GM20431 (cell line): ENCODE data around the gene SPAG5.

Experiments used
- in situ Hi-C: fragments of 300-500 bp; cut with MseI, MboI; formaldehyde crosslinking; loops from one replicate; pipeline ENCODE4 v1.15.0; 2020; ENCODE audit warnings: low sequenced_read_pairs; ENCODE audit not compliant: unreplicated experiment

Gene SPAG5

DNA sequence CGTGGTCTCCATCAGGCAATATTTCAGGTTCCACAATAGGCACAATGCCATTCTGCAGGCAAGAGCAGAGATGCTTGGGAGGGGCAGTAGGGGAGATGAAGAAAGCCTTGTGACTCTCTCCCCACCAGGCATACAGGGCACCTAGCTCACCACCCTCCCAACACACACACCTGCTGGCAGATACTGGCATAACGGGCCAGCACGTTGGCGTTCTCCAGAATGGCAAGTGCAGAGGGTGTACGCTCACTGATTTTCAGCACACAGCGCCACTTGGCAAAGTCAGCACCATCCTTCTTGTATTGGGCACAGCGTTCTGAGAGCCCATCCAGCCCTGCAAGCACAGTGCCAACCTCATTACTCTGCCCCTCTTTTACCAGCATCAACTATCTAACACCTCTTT lies 24.3 kb downstream of the SPAG5 start:
- in situ Hi-C loops = no loop called here

- in situ Hi-C loops = no loop called here
Observed at GRCh38 chr17:28573966-28574480, 24.8 kb downstream of the SPAG5 start.

DNA sequence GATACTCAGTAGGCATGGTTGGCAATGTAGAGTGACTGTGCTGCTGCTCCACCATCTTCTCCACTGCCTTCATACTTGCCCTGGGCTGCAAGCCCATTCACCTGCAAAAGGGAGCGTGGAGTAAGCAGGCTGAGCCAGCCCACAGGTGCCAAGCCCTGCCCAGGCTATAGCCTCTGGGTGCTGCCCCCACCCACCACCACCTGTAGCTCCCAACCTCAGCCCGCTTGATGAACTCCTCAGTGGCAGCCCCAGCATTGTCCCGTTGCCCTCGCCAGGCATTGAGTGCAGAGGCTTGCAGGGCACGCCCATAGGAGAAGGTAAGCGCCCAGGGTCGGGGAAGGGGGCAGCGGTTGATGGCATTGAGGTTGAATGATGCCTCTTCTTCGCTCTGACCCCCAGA lies 25.3 kb downstream of the SPAG5 start:
- in situ Hi-C loops = no loop called here

DNA sequence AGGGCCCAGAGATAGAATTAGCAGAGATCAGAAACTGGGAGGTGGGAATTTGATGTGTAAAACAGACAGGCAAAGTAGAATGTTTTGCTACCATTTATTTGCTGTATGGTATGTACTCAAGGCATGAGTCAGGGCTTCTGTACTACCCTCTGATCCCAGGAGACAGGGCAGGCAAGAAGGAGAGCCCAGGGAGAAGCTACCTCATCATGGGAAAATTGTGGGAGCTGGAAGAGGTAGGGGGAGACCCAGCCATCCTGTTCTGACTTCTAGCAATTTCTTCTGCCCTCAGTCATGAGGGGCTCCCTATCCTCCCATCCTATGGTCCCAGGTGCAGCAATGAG lies 25.8 kb downstream of the SPAG5 start:
- in situ Hi-C loops = no loop called here

GRCh38 chr17:28572259-28573039 lies 26.4 kb downstream of the SPAG5 start:
- in situ Hi-C loops = no loop called here

DNA sequence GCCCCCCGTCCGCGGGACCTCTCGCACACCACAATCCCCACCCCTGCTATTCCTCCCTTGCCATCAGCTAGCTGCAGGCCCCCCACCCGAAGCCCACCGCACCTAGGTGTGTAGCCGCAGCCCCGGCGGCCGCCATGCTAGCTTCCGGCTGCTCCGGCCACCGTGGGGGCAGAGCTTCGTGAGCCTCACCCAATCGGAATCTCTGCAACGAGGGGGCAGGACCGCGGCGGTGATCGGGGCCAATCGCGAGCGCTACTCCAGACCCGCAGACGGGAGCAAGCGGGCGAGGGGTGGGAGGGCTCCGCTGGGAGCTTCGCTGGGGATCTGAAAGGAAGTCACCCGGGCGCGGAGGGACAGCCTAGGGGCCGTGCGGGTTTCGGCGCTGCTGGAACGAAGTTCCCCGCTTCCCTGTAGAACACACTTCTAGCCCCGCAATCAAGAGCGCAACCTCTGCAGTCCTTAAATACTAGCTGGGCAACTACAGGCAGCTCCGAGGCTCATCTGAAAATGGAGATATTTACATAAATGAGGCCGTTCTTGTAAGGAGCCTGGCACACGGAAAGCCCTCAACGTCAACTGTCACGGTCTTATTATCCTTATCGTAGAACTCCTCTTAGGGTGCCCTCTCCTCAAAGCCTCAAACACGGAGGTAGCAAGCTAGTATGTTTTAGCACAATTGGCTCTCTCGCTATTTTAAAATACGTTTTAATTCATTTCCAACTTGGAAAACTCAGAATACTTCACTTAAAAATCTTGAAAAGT lies 27.3 kb downstream of the SPAG5 start, which contains the start of gene PIGS:
Gene PIGS (minus strand): TSS at position 164 of the 762 bp plus-strand sequence. CDS start 28 bp downstream, at position 136.
- in situ Hi-C loops = no loop called here

DNA sequence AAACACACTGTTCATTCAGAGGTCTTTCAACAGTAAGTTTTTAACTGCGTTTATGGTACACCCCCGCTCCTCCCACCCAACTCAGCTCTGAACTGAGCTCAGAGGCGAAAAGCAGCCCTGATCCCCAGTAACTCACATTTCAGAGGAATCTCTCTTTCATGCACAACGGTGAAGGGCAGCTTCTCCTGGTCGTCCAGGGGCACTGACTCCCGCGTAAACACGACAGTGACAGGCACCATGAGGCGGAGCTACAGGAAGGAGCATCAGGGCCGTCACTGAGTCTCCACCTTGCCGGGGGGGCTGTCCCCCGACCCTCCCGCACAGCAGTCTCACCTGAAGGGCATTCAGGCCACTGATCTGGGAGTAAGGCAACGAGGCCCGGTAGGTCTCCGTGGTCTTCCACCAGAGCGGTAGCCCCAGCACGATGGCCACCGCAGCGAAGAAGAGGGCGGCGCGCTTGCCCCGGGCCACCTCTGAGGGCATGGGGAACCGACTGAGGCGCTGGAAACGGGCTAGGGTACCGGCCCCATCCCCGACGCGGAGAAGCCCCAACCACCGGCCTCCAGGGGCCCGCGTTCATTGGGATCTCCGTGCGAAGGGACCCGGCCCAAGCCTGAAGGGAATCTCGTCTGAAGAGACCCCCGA lies 28.0 kb downstream of the SPAG5 start:
- in situ Hi-C loops = no loop called here

- in situ Hi-C loops = no loop called here
Observed at GRCh38 chr17:28569446-28569845, 29.4 kb downstream of the SPAG5 start.

DNA sequence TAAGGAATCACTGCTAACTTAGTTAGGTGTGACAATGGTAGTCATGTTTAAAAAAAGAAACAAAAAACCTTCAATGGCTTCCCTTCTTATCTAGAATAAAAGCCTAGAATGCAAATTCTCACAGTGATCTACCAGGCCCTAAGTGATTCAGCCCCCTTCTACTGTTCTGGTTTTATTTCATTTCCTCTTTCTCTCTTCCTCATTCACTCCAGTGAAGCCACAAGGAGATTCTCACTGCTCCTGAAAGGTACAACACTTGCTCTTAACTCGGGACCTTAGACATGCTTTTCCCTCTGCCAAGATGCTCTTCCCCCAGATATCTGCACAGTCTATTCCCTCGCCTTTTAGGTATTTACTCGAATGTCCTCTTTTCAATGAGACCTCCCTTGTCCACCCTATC lies 31.2 kb downstream of the SPAG5 start:
- in situ Hi-C loops = no loop called here

DNA sequence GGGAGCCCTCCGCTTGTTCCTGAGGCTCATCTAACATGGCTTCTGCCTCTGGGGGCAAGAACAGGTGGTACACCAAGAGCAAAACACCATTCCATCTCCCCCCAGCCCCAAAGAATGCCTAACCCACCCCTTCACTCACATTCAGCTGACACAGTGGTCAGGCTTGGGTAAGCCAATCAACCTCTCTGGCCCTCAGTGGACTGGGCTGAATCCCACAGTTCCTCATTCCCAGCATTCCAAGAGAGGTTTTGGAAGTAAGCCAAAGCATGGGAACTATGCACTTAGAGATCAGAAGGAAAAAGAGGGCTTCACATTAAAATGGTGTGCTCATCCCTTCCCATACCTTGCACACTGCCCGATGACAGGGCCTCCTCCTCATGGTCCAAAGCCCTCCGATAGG lies 35.4 kb downstream of the SPAG5 start:
- in situ Hi-C loops = no loop called here

DNA sequence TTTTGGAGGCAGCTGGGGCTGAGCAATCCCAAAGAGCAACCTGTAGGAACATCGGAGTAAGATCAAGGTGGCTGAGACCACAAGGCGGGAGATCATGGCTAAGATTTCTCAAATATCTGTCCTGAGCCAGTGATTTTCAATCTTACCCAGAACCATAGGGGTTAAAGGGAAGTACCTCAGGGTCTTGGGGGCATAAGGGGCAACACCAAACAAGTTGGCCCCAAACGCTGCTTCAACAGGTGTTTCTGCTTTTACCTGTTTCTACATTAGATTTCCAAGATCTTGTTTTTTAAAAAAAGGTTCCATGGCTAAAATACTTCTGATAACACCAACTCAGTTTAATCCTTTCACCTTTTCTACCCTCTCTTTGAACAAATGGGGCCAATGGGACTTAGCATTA lies 43.8 kb downstream of the SPAG5 start:
- in situ Hi-C loops = no loop called here

DNA sequence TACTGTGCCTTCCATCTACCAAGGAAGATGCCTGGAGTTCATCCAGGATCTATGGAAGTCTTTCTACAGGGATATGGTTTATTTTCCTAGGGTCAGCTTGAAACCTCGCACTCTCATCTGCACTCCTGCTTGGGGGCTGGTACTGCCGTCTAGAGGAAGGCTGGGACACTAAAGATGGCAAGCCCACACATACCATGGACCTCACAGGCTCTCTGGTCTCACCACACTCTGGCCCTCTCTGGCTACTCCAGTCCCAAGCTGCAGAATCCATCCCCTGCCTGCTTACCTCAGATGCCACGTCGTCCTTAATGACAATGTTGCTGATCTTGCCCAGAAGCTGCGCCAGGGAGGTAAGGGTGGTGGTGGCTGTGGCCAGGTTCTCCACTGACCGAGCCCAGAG lies 44.3 kb downstream of the SPAG5 start:
- in situ Hi-C loops = no loop called here

DNA sequence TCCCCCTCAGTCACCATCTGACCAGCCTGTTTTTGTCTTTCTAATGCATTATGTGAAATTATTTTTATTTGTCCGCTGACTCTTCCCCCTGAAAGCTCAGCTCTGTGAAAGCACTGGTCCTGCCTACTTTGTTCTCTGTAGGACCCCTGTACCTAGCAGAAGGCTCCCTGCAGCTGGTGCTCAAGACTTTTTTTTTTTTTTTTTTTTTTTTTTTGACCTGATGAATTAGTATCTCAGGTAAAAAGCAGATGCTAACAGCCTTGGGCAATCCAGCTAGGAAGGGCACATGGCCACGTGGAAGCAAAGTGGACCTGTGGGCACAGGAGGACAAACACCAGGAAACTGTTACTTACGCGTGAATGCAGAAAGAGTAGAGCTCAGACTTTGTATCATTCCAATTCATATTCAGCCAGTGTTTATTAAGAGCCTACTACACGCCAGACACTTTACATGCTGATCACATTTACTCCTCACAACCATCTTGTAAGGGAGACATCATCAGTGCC lies 45.8 kb downstream of the SPAG5 start:
- in situ Hi-C loops = no loop called here

DNA sequence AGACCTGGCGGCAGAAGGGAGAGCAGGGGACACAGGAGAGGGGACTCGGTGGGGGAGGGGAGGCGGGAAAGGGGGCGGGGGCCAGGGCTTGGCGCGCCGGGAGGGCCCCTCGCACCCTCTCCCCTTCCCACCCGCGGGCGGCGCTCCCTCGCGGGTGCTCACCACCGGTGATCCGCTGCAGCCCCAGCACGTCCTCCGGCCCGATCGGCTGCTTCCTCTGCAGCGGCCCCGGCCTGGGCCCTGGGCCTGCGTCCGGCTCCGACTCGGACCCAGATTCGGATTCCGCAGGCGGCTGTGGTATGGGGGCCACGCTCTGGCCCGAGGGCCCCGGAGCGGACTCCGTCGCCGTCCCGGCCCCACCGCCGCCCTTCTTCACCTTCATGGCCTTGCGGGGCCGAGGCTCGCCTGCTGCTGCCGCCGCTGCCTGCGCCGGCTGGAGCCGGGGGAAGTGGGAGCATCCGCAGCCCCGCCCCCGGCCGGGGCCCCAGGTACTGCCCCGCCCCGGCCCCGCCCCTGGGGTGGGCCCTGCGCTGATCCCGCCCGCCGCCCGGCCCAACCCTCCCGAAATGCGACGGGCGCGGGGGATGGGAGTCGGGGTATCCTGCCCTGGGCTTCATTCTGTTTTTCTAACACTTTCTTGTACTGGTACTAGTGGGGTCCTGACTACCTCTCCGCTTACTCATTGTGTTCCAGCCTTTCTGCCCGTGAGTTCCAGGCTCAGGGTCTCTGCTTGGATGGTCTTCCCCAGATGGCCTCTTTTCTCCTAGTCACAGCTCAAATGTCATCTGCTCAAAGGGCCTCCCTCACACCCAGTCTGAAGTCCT lies 46.4 kb downstream of the SPAG5 start, which contains the start of gene UNC119:
Gene UNC119 (minus strand): TSS at position 449 of the 824 bp plus-strand sequence. CDS start 67 bp downstream, at position 382.
- in situ Hi-C loops = no loop called here

DNA sequence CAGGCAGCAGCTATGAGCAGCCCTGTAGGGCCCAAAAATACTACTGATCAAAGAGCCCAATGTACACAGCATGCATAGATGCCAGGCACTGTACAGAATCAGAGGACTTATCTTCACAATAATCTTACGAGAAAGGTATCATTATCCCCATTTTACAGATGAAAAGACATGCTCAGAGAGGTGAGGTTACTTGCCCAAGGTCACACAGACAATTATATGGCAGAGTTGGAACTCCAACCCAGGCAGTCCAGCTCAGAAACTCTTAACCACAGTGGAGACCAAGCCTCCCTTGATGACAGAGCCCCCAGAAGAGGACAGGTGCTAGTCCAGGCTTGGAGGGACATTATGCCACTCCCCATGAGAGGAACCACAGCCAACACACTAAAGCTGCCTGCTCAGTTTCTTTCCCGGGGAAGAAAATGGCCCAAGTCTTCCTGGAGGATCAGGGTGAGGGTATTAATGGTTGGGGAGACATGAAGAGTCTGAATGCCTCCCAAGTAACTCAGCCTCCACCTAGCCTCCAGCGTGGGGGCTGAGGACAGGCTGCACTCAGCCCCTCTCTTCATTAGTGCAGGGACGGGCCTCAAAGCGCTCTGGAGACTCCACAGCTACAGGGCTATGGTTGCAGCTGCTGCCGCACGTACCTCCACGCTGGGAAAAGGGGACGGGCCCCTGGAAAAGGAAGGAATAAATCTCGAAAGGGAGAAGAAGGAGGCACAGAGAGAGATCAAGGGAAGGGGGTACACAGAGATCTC lies 47.2 kb downstream of the SPAG5 start:
- in situ Hi-C loops = no loop called here

DNA sequence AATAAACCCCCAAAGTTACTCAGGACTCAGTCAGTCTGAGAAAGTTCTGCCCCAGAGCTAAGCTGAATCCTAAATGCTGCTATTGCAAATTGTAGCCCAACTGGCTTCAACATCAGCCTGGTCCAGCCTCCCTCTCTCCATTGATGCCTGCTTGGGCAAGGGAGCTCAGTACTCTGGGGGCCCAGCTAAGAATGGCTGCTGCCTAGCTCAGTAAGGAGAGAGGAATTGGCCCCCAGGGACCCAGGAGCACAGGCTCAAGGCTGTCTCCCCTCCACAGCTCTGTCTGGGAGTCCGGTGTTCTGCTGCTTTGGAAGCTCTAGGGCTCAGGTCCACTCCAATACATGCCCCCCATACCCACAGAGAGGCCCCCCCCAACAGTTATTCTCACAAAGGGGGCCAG lies 48.0 kb downstream of the SPAG5 start:
- in situ Hi-C loops = no loop called here

- in situ Hi-C loops = no loop called here
Observed at GRCh38 chr17:28549236-28550132, 49.3 kb downstream of the SPAG5 start.
